ENCODE measurements around the gene AGAP9.
"Not testable (repeated sequence)": the region's sequence is repeated elsewhere in the genome, so short reads cannot be mapped to it uniquely, and the experiment has no call there.

GRCh38 chr10:47484786-47485185, 38.7 kb downstream of the AGAP9 start:
- TF ChIP-seq CTCF (IDR thresholded peaks at IDR 0.05; ENCODE audit: low read depth, low read length, poor library complexity, severe bottlenecking); EZH2phosphoT487 (IDR thresholded peaks at IDR 0.05; ENCODE audit: borderline replicate concordance, low read length): not testable (repeated sequence)

All from DOHH2 (cell line).